SK-N-SH (cell line): ENCODE measurements around the gene TNFAIP1. TPM values are rescaled to one million over a fixed set of nuclear protein-coding genes. Genes with fewer than 3 reads are reported as not detected.

ENCODE experiments used
- CTCF ChIA-PET: fragments of 300-600, 350-600 bp; formaldehyde crosslinking; extraction: SDS; loops from one replicate; lab custom pipeline; 2021; lab: Yijun Ruan, JAX
- POLR2A ChIA-PET: fragments of 350-600 bp; sonication (Branson Sonifier 250); formaldehyde crosslinking; extraction: SDS; loops from one replicate; lab custom pipeline; 2020; ENCODE audit warnings: antibody characterized with exemption, inconsistent platforms; lab: Yijun Ruan, JAX
- DNase-seq: peaks from one replicate; pipeline ENCODE4 v3.0.0; 2012
- H2AFZ ChIP-seq: fragments of 200-600 bp; sonication (generic); 2 replicates; pipeline ENCODE4 v1.8.1; 2016; ENCODE audit warnings: antibody characterized with exemption, mild to moderate bottlenecking, low read depth
- H3F3A ChIP-seq: fragments of 200-600 bp; sonication (generic); replicated peaks from 2 replicates; pipeline ENCODE3; 2016; ENCODE audit warnings: antibody characterized with exemption, mild to moderate bottlenecking; ENCODE audit not compliant: insufficient read depth
- H3K27ac ChIP-seq, 2 experiments: fragments of 200-500 bp in 1 of 2; fragments of 200-600 bp in 1 of 2; sonication (Bioruptor generic) in 1 of 2; sonication (generic), shearing (Covaris generic) in 1 of 2; 2 replicates each; pipeline versions ENCODE4 v1.5.1 to v1.6.1; 2014 to 2016; ENCODE audit warnings: low read depth in 2 of 2, inconsistent platforms in 1 of 2, low read length in 1 of 2, mild to moderate bottlenecking in 1 of 2, mixed read lengths in 1 of 2
- H3K27me3 ChIP-seq: fragments of 200-600 bp; sonication (generic), shearing (Covaris generic); 2 replicates; pipeline ENCODE4 v1.6.1; 2016; ENCODE audit warnings: mixed run types; ENCODE audit not compliant: insufficient read depth
- H3K36me3 ChIP-seq, 2 experiments: fragments of 200-500 bp in 1 of 2; fragments of 200-600 bp in 1 of 2; sonication (Bioruptor generic) in 1 of 2; sonication (generic) in 1 of 2; replicated peaks in 1 of 2; 2 replicates each; pipeline versions ENCODE3 to v1.5.1; 2014 to 2016; ENCODE audit warnings: low read length in 1 of 2, mild to moderate bottlenecking in 1 of 2; ENCODE audit not compliant: insufficient read depth in 2 of 2, control insufficient read depth in 1 of 2
- H3K4me1 ChIP-seq, 2 experiments: fragments of 200-500 bp in 1 of 2; fragments of 200-600 bp in 1 of 2; sonication (Bioruptor generic) in 1 of 2; sonication (generic), shearing (Covaris generic) in 1 of 2; 2 replicates each; pipeline versions ENCODE4 v1.5.1 to v1.6.1; 2014 to 2016; ENCODE audit warnings: low read depth in 1 of 2, low read length in 1 of 2, mixed run types in 1 of 2; ENCODE audit not compliant: insufficient read depth in 2 of 2, control insufficient read depth in 1 of 2
- H3K4me2 ChIP-seq: fragments of 200-600 bp; sonication (generic), shearing (Covaris generic); 2 replicates; pipeline ENCODE4 v1.6.1; 2017; ENCODE audit warnings: mixed run types
- H3K4me3 ChIP-seq, 2 experiments: fragments of 200-500 bp in 1 of 2; fragments of 200-600 bp in 1 of 2; sonication (Bioruptor generic) in 1 of 2; sonication (generic), shearing (Covaris generic) in 1 of 2; 2 replicates each; pipeline versions ENCODE4 v1.5.1 to v1.8.1; 2014 to 2016; ENCODE audit warnings: low read depth in 2 of 2, inconsistent platforms in 1 of 2, low read length in 1 of 2, mild to moderate bottlenecking in 1 of 2, mixed read lengths in 1 of 2, moderate library complexity in 1 of 2
- H3K79me2 ChIP-seq: fragments of 200-600 bp; sonication (generic); 2 replicates; pipeline ENCODE4 v1.8.1; 2017; ENCODE audit warnings: mild to moderate bottlenecking; ENCODE audit not compliant: insufficient read depth
- H3K9ac ChIP-seq: fragments of 200-600 bp; sonication (generic); 2 replicates; pipeline ENCODE4 v1.6.1; 2017; ENCODE audit warnings: mixed run types
- H3K9me2 ChIP-seq: fragments of 200-600 bp; sonication (generic); 2 replicates; pipeline ENCODE4 v1.6.1; 2017; ENCODE audit warnings: mixed run types
- H3K9me3 ChIP-seq: fragments of 200-600 bp; sonication (generic); 2 replicates; pipeline ENCODE4 v1.6.1; 2017; ENCODE audit warnings: mixed run types, mild to moderate bottlenecking, moderate library complexity
- H4K20me1 ChIP-seq: fragments of 200-600 bp; sonication (generic); 2 replicates; pipeline ENCODE4 v1.6.1; 2017; ENCODE audit warnings: mild to moderate bottlenecking, mixed run types; ENCODE audit not compliant: insufficient read depth
- CHD2 ChIP-seq: fragments of 150-350 bp; IDR thresholded peaks from 2 replicates; pipeline ENCODE4 v1.6.1; 2018; ENCODE audit warnings: low read length; ENCODE audit not compliant: partially characterized antibody
- ELF1 ChIP-seq: IDR thresholded peaks from 2 replicates; pipeline ENCODE4 v1.4.0; 2012
- EP300 ChIP-seq, 2 experiments: IDR thresholded peaks; 2 replicates each; pipeline versions ENCODE4 v1.4.0 to v1.6.1; 2012; ENCODE audit warnings: borderline replicate concordance in 1 of 2, low read depth in 1 of 2, low read length in 1 of 2
- FOSL2 ChIP-seq: IDR thresholded peaks from 2 replicates; pipeline ENCODE4 v1.4.0; 2012; ENCODE audit warnings: low read depth, mild to moderate bottlenecking, moderate library complexity, borderline replicate concordance
- FOXM1 ChIP-seq: IDR thresholded peaks from 2 replicates; pipeline ENCODE4 v1.4.0; 2012; ENCODE audit warnings: low read depth, mild to moderate bottlenecking
- MAX ChIP-seq: IDR thresholded peaks from 2 replicates; pipeline ENCODE4 v1.4.0; 2012; ENCODE audit warnings: low read depth
- MEF2A ChIP-seq: IDR thresholded peaks from 2 replicates; pipeline ENCODE4 v1.4.0; 2012; ENCODE audit warnings: low read depth, borderline replicate concordance
- MXI1 ChIP-seq: IDR thresholded peaks from 2 replicates; pipeline ENCODE4 v1.6.1; 2012; ENCODE audit warnings: mild to moderate bottlenecking, low read depth, low read length, improper control_type of control experiment
- NRF1 ChIP-seq: IDR thresholded peaks from 2 replicates; pipeline ENCODE4 v1.6.1; 2012; ENCODE audit warnings: low read depth, mild to moderate bottlenecking, low read length
- POLR2AphosphoS5 ChIP-seq: IDR thresholded peaks from 2 replicates; pipeline ENCODE4 v1.6.1; 2012; ENCODE audit warnings: low read depth, low read length
- REST ChIP-seq: IDR thresholded peaks from 2 replicates; pipeline ENCODE4 v1.6.1; 2012; ENCODE audit warnings: mild to moderate bottlenecking, low read depth, low read length, moderate library complexity
- RFX5 ChIP-seq: IDR thresholded peaks from 2 replicates; pipeline ENCODE4 v1.6.1; 2012; ENCODE audit warnings: mild to moderate bottlenecking, improper control_type of control experiment, low read length
- RXRA ChIP-seq: IDR thresholded peaks from 2 replicates; pipeline ENCODE4 v1.4.0; 2012; ENCODE audit warnings: low read depth, mild to moderate bottlenecking, borderline replicate concordance
- SIN3A ChIP-seq: IDR thresholded peaks from 2 replicates; pipeline ENCODE4 v1.6.1; 2012; ENCODE audit warnings: low read depth, mild to moderate bottlenecking, low read length, moderate library complexity, borderline replicate concordance
- TEAD4 ChIP-seq: IDR thresholded peaks from 2 replicates; pipeline ENCODE4 v1.4.0; 2012; ENCODE audit warnings: mild to moderate bottlenecking, borderline replicate concordance; ENCODE audit not compliant: insufficient read depth
- YY1 ChIP-seq: IDR thresholded peaks from 2 replicates; pipeline ENCODE4 v1.4.0; 2012; ENCODE audit warnings: low read depth, mild to moderate bottlenecking
- WGBS: methylation state at CpG from one replicate; pipeline ENCODE4 v1.1.6; 2017; ENCODE audit warnings: low lambda C conversion rate; 5-methylcytosine and 5-hydroxymethylcytosine counted together
- polyA plus RNA-seq, 3 experiments: library from polyadenylated mRNA; depleted of rRNA; stranded (reverse); fragments of >200 nt; gene quantifications; 2 replicates each; pipeline ENCODE4 v1.2.3, GENCODE V29; 2012
- TF ChIP-seq, protein P1 (sequence below): IDR thresholded peaks from 2 replicates; pipeline ENCODE4 v1.4.0; 2012; ENCODE audit warnings: low read depth, borderline replicate concordance
- TF ChIP-seq, protein P2 (sequence below): fragments of 200-600 bp; sonication (generic); IDR thresholded peaks from 2 replicates; pipeline ENCODE4 v1.6.1; 2017; ENCODE audit warnings: antibody characterized with exemption, mild to moderate bottlenecking, moderate library complexity

TNFAIP1 gene
- polyA plus RNA-seq, 1 of the 3 experiments (the other 2 are of a cell fraction) = 52.0 TPM

DNA sequence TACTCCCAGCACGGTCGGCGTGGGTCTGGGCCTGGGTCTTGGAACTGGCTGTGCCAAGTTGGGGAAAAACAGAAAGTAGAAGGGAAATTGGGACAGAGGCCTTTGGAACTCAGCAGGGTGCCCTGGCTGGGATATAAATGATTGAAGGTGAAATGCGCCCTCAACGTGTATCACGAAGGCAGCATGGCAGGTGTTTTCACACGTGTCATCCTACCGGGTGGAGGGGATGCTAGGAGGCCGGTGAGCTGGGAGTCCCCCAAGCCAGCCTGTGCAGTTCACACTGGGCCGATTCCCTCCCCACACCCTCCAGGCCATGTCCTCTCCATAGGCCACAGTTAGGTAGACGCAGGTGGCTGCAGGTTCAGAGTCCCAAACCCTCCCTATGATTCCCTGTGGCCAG, 6.0 kb downstream of the TNFAIP1 start:
- Histone ChIP-seq H3K36me3 (peaks cover 63 to 70% of the 10 kb centered on the region in 2 experiments), H3K9me3 (no peaks in the 10 kb centered on the region), H3F3A (peaks cover 39% of the 10 kb centered on the region), H3K4me3 (no peak overlapping the region), H3K79me2 (peaks cover 54% of the 10 kb centered on the region), H3K4me1 (peaks cover 11 to 13% of the 10 kb centered on the region in 2 experiments), H3K9ac (no peak overlapping the region), H3K27me3 (no peaks in the 10 kb centered on the region), H3K4me2 (no peak overlapping the region), H2AFZ (no peak overlapping the region), H3K9me2 (no peaks in the 10 kb centered on the region), H3K27ac (no peak overlapping the region), H4K20me1 (peaks cover 27% of the 10 kb centered on the region; the same call in 1 of the 2 replicates)
- ChIA-PET CTCF (no interaction called here), POLR2A (no interaction called here)
- TF ChIP-seq NRF1 (no peak), MAX (no peak), RXRA (no peak), TEAD4 (no peak), FOSL2 (no peak), POLR2AphosphoS5 (no peak), EP300 (IDR thresholded peaks at IDR 0.05; ENCODE audit: borderline replicate concordance in 1 of 2, low read depth in 1 of 2, low read length in 1 of 2) (no peak), CHD2 (no peak), ELF1 (no peak), YY1 (no peak), SIN3A (no peak), REST (no peak), FOXM1 (no peak), RFX5 (no peak), MXI1 (no peak), MEF2A (no peak)
- TF ChIP-seq, protein P1, sequence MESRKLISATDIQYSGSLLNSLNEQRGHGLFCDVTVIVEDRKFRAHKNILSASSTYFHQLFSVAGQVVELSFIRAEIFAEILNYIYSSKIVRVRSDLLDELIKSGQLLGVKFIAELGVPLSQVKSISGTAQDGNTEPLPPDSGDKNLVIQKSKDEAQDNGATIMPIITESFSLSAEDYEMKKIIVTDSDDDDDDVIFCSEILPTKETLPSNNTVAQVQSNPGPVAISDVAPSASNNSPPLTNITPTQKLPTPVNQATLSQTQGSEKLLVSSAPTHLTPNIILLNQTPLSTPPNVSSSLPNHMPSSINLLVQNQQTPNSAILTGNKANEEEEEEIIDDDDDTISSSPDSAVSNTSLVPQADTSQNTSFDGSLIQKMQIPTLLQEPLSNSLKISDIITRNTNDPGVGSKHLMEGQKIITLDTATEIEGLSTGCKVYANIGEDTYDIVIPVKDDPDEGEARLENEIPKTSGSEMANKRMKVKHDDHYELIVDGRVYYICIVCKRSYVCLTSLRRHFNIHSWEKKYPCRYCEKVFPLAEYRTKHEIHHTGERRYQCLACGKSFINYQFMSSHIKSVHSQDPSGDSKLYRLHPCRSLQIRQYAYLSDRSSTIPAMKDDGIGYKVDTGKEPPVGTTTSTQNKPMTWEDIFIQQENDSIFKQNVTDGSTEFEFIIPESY = no peak
- TF ChIP-seq, protein P2, sequence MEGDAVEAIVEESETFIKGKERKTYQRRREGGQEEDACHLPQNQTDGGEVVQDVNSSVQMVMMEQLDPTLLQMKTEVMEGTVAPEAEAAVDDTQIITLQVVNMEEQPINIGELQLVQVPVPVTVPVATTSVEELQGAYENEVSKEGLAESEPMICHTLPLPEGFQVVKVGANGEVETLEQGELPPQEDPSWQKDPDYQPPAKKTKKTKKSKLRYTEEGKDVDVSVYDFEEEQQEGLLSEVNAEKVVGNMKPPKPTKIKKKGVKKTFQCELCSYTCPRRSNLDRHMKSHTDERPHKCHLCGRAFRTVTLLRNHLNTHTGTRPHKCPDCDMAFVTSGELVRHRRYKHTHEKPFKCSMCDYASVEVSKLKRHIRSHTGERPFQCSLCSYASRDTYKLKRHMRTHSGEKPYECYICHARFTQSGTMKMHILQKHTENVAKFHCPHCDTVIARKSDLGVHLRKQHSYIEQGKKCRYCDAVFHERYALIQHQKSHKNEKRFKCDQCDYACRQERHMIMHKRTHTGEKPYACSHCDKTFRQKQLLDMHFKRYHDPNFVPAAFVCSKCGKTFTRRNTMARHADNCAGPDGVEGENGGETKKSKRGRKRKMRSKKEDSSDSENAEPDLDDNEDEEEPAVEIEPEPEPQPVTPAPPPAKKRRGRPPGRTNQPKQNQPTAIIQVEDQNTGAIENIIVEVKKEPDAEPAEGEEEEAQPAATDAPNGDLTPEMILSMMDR = no peak
- no peak for DNase-seq
- WGBS = 93% methylated on average over 11 of the region's 11 CpGs
